ENCODE measurements around the gene BEND7.

DNA sequence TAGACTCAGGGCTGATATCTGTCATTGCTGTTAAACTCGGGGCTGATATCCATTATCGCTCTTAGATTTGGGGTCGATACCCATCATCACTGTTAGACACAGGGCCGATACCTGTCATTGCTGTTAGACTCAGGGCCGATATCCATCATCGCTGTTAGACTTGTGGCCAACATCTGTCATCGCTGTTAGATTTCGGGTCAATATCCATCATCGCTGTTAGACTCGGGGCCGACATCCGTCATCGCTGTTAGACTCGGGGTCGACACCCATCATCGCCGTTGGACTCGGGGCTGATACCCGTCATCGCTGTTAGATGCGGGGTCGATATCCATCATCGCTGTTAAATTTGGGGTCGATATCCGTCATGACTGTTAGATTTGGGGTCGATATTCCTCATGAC is 54.8 kb downstream of the BEND7 start:
- TF ChIP-seq PHF8 (conservative IDR thresholded peaks at IDR 0.05; ENCODE audit: low read depth, low read length): no peak
- no peak for TF ChIP-seq SIN3A (conservative IDR thresholded peaks at IDR 0.05 in 1 of 2, IDR thresholded peaks at IDR 0.05 in 1 of 2; ENCODE audit: low read depth in 1 of 2, low read length in 2 of 2)
- no peak for TF ChIP-seq POLR2A (IDR thresholded peaks at IDR 0.05; ENCODE audit: control extremely low read depth in 1 of 2, low read depth in 2 of 2, low read length in 2 of 2)
- TF ChIP-seq RNF2 (IDR thresholded peaks at IDR 0.05; ENCODE audit: borderline replicate concordance, low read depth, low read length, missing control alignments, poor library complexity, severe bottlenecking): no peak
- TF ChIP-seq, protein P1, sequence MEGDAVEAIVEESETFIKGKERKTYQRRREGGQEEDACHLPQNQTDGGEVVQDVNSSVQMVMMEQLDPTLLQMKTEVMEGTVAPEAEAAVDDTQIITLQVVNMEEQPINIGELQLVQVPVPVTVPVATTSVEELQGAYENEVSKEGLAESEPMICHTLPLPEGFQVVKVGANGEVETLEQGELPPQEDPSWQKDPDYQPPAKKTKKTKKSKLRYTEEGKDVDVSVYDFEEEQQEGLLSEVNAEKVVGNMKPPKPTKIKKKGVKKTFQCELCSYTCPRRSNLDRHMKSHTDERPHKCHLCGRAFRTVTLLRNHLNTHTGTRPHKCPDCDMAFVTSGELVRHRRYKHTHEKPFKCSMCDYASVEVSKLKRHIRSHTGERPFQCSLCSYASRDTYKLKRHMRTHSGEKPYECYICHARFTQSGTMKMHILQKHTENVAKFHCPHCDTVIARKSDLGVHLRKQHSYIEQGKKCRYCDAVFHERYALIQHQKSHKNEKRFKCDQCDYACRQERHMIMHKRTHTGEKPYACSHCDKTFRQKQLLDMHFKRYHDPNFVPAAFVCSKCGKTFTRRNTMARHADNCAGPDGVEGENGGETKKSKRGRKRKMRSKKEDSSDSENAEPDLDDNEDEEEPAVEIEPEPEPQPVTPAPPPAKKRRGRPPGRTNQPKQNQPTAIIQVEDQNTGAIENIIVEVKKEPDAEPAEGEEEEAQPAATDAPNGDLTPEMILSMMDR (IDR thresholded peaks at IDR 0.05; ENCODE audit: control extremely low read depth in 1 of 3, insufficient read depth in 1 of 3, low read depth in 1 of 3, low read length in 3 of 3): no peak
